Measurements from ENCODE around the gene CABP2. TPM values are rescaled to one million over a fixed set of nuclear protein-coding genes. Genes with fewer than 3 reads are reported as not detected.

Gene CABP2
- total RNA-seq, 1 experiment from 2014 or later: not detected

- H3K36me3 Mint-ChIP-seq (ENCODE audit: insufficient read depth in 1 of 3, low read depth in 3 of 3): peaks cover 0 to 4% (median 0%) of the 10 kb centered on the region in 3 experiments; a peak in 2 of 7 replicates
- H3K18ac ChIP-seq (ENCODE audit: insufficient read length, low read depth, low read length): peak overlapping the region; percentile 84
- no peak overlapping the region for H4K8ac ChIP-seq (replicated peaks; ENCODE audit: insufficient read length, low read depth, low read length)
- peaks cover 3% of the 10 kb centered on the region; the same call in 1 of the 2 replicates for H3K27me3 ChIP-seq (ENCODE audit: insufficient read depth, low read length)
- no peak overlapping the region for H2BK120ac ChIP-seq (ENCODE audit: low read depth, low read length, poor library complexity, severe bottlenecking)
- H3K4ac ChIP-seq (ENCODE audit: low read depth, low read length): no peak overlapping the region
- H4K91ac ChIP-seq (ENCODE audit: insufficient read length, low read depth, low read length): no peak overlapping the region
- no peak overlapping the region for H2AFZ ChIP-seq (ENCODE audit: low read length)
- H3K4me1 ChIP-seq (ENCODE audit: insufficient read depth, low read length): no peaks in the 10 kb centered on the region; the same call in 1 of the 2 replicates
- no peak for TF ChIP-seq CTCF (conservative IDR thresholded peaks at IDR 0.05)
- H3K79me2 ChIP-seq (ENCODE audit: insufficient read depth, low read length): no peaks in the 10 kb centered on the region
- H3K4me3 Mint-ChIP-seq: peak overlapping the region; percentile 74 to 87
- H2BK12ac ChIP-seq (ENCODE audit: insufficient read length, low read depth, low read length): no peak overlapping the region
- peak overlapping the region; percentile 49 for H3K4me2 ChIP-seq (ENCODE audit: insufficient read depth, insufficient read length, low read length)
- H3K9ac ChIP-seq (ENCODE audit: extremely low read depth, insufficient read length, low read length): no peak overlapping the region
- no peak overlapping the region for H2BK5ac ChIP-seq (ENCODE audit: insufficient read length, low read length)
- H3K27ac ChIP-seq (ENCODE audit: insufficient read length, low read depth, low read length): no peak overlapping the region
- H2BK15ac ChIP-seq (ENCODE audit: low read depth, low read length): no peak overlapping the region
- H3K23ac ChIP-seq (ENCODE audit: insufficient read length, low read depth, low read length): no peak overlapping the region
- peak overlapping the region; percentile 78; the same call in 1 of the 2 replicates for H3K14ac ChIP-seq (ENCODE audit: insufficient read depth, low read length)
- H2AK5ac ChIP-seq (ENCODE audit: insufficient read length, low read length): no peak overlapping the region
- H3K56ac ChIP-seq (ENCODE audit: insufficient read length, low read depth, low read length): no peak overlapping the region
- DNase-seq: no peak
- H3K27me3 Mint-ChIP-seq (ENCODE audit: low read depth): peaks cover 9% of the 10 kb centered on the region
- no peaks in the 10 kb centered on the region for H4K20me1 ChIP-seq (ENCODE audit: control insufficient read depth, insufficient read depth, insufficient read length)
- no peak overlapping the region for H2BK20ac ChIP-seq (ENCODE audit: low read depth, low read length, poor library complexity, severe bottlenecking)
- no CpG with 5 or more reads among the region's 9 CpGs for WGBS (ENCODE audit: extremely low coverage, insufficient read length, low lambda C conversion rate)
- no peaks in the 10 kb centered on the region for H3K9me3 Mint-ChIP-seq
- no peaks in the 10 kb centered on the region for H3K79me1 ChIP-seq (ENCODE audit: insufficient read depth, low read depth, low read length, poor library complexity, severe bottlenecking)
- H3K4me1 Mint-ChIP-seq: peaks cover 16 to 21% of the 10 kb centered on the region in 2 experiments
- H4K5ac ChIP-seq (ENCODE audit: insufficient read length, low read depth, low read length): no peak overlapping the region
- H3T11ph ChIP-seq (ENCODE audit: low read length): no peak overlapping the region
- H3K9me3 ChIP-seq (ENCODE audit: control insufficient read depth, low read depth, low read length): no peaks in the 10 kb centered on the region
- peaks cover 10% of the 10 kb centered on the region for H3K23me2 ChIP-seq (ENCODE audit: insufficient read length, low read depth, low read length, poor library complexity, severe bottlenecking)
- H3K27ac Mint-ChIP-seq: peak overlapping the region in 1 of 3 experiments; percentile 64; a peak in 1 of 7 replicates
These were observed 53.8 kb downstream of the CABP2 start for GRCh38 chr11:67469508-67469811.

Small RNAs within 50 kb of the gene (microRNA-seq; reads per million reads assigned to microRNA genes)
- gene MIR6752 (ENCODE audit: borderline microRNAs expressed): not detected

Other genes starting within 250 kb of the CABP2 start
- gene ANKRD13D, start 234.1 kb downstream of the CABP2 start, total RNA-seq (2021): 40.9 and 42.1 TPM in 2 replicates
- 42.2 and 44.2 TPM in 2 replicates for gene SSH3, start 219.9 kb downstream of the CABP2 start, total RNA-seq (2021)
- gene POLD4, start 169.9 kb downstream of the CABP2 start, total RNA-seq (2021): 19.5 and 22.3 TPM in 2 replicates
- gene CLCF1, start 149.8 kb downstream of the CABP2 start, total RNA-seq (2021): 1.6 and 2.1 TPM in 2 replicates
- 20.9 and 23.8 TPM in 2 replicates for gene RAD9A, start 131.5 kb downstream of the CABP2 start, total RNA-seq (2021)
- 205 and 214 TPM in 2 replicates for gene PPP1CA, start 121.6 kb downstream of the CABP2 start, total RNA-seq (2021)
- 0.28 and 0.44 TPM in 2 replicates for gene TBC1D10C, start 119.4 kb downstream of the CABP2 start, total RNA-seq (2021)
- 0.88 and 1.1 TPM in 2 replicates for gene CARNS1, start 107.8 kb downstream of the CABP2 start, total RNA-seq (2021)
- gene RPS6KB2, start 95.0 kb downstream of the CABP2 start, total RNA-seq (2021): 46.6 and 51.7 TPM in 2 replicates
- 1.7 and 1.9 TPM in 2 replicates for gene PTPRCAP, start 85.8 kb downstream of the CABP2 start, total RNA-seq (2021)
- gene CORO1B, start 80.0 kb downstream of the CABP2 start, total RNA-seq (2021): 80.9 and 86.4 TPM in 2 replicates
- gene GPR152, start 70.7 kb downstream of the CABP2 start, total RNA-seq (2021): not detected in 2 replicates
- 0.09 TPM in 1 of 2 replicates, not detected in the other for gene CABP4, start 68.1 kb downstream of the CABP2 start, total RNA-seq (2021)
- 46.9 and 53.6 TPM in 2 replicates for gene TMEM134, start 54.2 kb downstream of the CABP2 start, total RNA-seq (2021)
- 31.9 and 35.6 TPM in 2 replicates for gene AIP, start 40.4 kb downstream of the CABP2 start, total RNA-seq (2021)
- 43.5 and 50.1 TPM in 2 replicates for gene PITPNM1, start 18.1 kb downstream of the CABP2 start, total RNA-seq (2021)
- gene CDK2AP2, start 15.3 kb downstream of the CABP2 start, total RNA-seq (2021): 32.9 and 36.1 TPM in 2 replicates
- gene GSTP1, start 60.4 kb upstream of the CABP2 start, total RNA-seq (2021): 1,469 and 1,513 TPM in 2 replicates
- 152 and 154 TPM in 2 replicates for gene NDUFV1, start 83.5 kb upstream of the CABP2 start, total RNA-seq (2021)
- gene NUDT8, start 106.5 kb upstream of the CABP2 start, total RNA-seq (2021): 6.5 and 6.8 TPM in 2 replicates
- gene TBX10, start 116.3 kb upstream of the CABP2 start, total RNA-seq (2021): not detected in 2 replicates
- gene ACY3, start 127.3 kb upstream of the CABP2 start, total RNA-seq (2021): not detected in 2 replicates
- gene ALDH3B2, start 151.2 kb upstream of the CABP2 start, total RNA-seq (2021): not detected in 2 replicates